ENCODE results near the gene AKTIP.

GRCh38 chr16:53523971-53524548 is 21.1 kb upstream of the AKTIP start:
- TF ChIP-seq POLR2AphosphoS5 (IDR thresholded peaks at IDR 0.05): no peak
- no peak for TF ChIP-seq CTCF (IDR thresholded peaks at IDR 0.05; ENCODE audit: poor library complexity, severe bottlenecking)
- TF ChIP-seq TAF1 (IDR thresholded peaks at IDR 0.05; ENCODE audit: low read depth): no peak

Data from neural cell (in vitro differentiated cells).